B cell (primary cell): ENCODE data around the gene CENPV.

Source experiments
- EZH2 ChIP-seq: IDR thresholded peaks from 2 replicates; pipeline ENCODE4 v1.6.1; 2012; ENCODE audit warnings: borderline replicate concordance, low read depth, mild to moderate bottlenecking, moderate library complexity, low read length; ENCODE audit not compliant: insufficient read depth, poor library complexity, severe bottlenecking
- TF ChIP-seq, protein P1 (sequence below): fragments of 200-600 bp; IDR thresholded peaks from one replicate; pipeline ENCODE4 v1.8.0; 2022; ENCODE audit warnings: antibody characterized with exemption, mild to moderate bottlenecking

- TF ChIP-seq, protein P1, sequence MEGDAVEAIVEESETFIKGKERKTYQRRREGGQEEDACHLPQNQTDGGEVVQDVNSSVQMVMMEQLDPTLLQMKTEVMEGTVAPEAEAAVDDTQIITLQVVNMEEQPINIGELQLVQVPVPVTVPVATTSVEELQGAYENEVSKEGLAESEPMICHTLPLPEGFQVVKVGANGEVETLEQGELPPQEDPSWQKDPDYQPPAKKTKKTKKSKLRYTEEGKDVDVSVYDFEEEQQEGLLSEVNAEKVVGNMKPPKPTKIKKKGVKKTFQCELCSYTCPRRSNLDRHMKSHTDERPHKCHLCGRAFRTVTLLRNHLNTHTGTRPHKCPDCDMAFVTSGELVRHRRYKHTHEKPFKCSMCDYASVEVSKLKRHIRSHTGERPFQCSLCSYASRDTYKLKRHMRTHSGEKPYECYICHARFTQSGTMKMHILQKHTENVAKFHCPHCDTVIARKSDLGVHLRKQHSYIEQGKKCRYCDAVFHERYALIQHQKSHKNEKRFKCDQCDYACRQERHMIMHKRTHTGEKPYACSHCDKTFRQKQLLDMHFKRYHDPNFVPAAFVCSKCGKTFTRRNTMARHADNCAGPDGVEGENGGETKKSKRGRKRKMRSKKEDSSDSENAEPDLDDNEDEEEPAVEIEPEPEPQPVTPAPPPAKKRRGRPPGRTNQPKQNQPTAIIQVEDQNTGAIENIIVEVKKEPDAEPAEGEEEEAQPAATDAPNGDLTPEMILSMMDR: no peak
- TF ChIP-seq EZH2: no peak
Measured at GRCh38 chr17:16342979-16343378, 10.3 kb downstream of the CENPV start.
